Right lobe of liver (tissue), 4 donors: ENCODE results near the gene SLC10A3.

ENCODE experiments used
- CTCF ChIP-seq, 4 donors: fragments of 200-600 bp in 3 of 4; fragments of 450-650 bp in 1 of 4; IDR thresholded peaks; one replicate each; pipeline versions ENCODE4 v1.5.1 to v1.8.0; 2016 to 2022; ENCODE audit warnings: antibody characterized with exemption in 4 of 4, mild to moderate bottlenecking in 2 of 4
- POLR2A ChIP-seq: fragments of 450-650 bp; IDR thresholded peaks from one replicate; pipeline ENCODE4 v1.6.1; 2017; ENCODE audit warnings: antibody characterized with exemption, mild to moderate bottlenecking
- donor health status: DM: no; HTN: no; CAD: no.
- donor health status: DM: no; HTN: no; CAD: no.
- donor health status: DM: no; HTN: yes; CAD: no.

GRCh38 chrX:154458954-154459778 is 31.3 kb downstream of the SLC10A3 start:
- TF ChIP-seq CTCF (IDR thresholded peaks at IDR 0.05) (no peak), POLR2A (no peak)
